Effector memory CD8-positive, alpha-beta T cell (primary cell): Measurements from ENCODE around the gene AHR.
"Not testable (repeated sequence)": the region's sequence is repeated elsewhere in the genome, so short reads cannot be mapped to it uniquely, and the experiment has no call there.

Experiments
- ATAC-seq: fragments of 150-1000 bp; cut with Tn5 transposase; replicated peaks from 2 replicates; pipeline ENCODE4 v1.10.0; 2021; ENCODE audit warnings: mild to moderate bottlenecking, moderate library complexity
- DNase-seq, 3 experiments: peaks; one replicate each; pipeline ENCODE4 v3.0.0; 2021
- H3K27ac Mint-ChIP-seq, 2 donors: one replicate each; pipeline ENCODE4 v1.8.0; 2022; ENCODE audit warnings: mild to moderate bottlenecking in 2 of 2, mixed read lengths in 2 of 2, moderate library complexity in 2 of 2
- H3K27me3 Mint-ChIP-seq, 2 donors: one replicate each; pipeline ENCODE4 v1.8.0; 2022; ENCODE audit warnings: mixed read lengths in 2 of 2
- H3K36me3 Mint-ChIP-seq: one replicate; pipeline ENCODE4 v1.8.0; 2022; ENCODE audit warnings: mild to moderate bottlenecking, moderate library complexity, mixed read lengths; ENCODE audit not compliant: insufficient read depth
- H3K4me1 Mint-ChIP-seq, 2 donors: one replicate each; pipeline ENCODE4 v1.8.0; 2022; ENCODE audit warnings: low read depth in 2 of 2, mixed read lengths in 2 of 2
- H3K4me3 Mint-ChIP-seq, 2 donors: one replicate each; pipeline ENCODE4 v1.8.0; 2022; ENCODE audit warnings: mild to moderate bottlenecking in 2 of 2, mixed read lengths in 2 of 2, moderate library complexity in 2 of 2
- H3K9me3 Mint-ChIP-seq, 2 donors: one replicate each; pipeline ENCODE4 v1.8.0; 2022; ENCODE audit warnings: mixed read lengths in 2 of 2

Gene AHR

DNA sequence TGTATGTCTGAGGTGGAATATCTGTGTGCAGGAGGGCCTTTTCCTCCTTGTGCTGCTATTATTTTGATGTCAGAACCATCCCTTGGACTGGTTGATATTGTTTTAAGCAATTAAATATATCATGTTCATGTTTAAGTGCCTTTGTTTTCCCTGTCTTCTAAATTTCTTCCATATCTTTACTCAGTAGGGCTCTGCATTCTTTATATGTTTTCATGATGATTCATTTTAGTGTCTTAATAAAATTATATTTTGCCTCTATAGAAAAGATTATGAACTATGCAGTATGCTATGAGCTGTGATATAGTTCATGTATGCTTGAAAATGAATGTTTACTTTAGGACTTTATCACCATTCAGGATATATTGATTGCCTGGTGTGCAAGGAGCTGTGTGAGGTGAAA lies 34.8 kb downstream of the AHR start:
- H3K9me3 Mint-ChIP-seq, result no peaks in the 10 kb centered on the region
- H3K4me1 Mint-ChIP-seq, result peaks cover 0 to under 1% of the 10 kb centered on the region in 2 donors
- H3K4me3 Mint-ChIP-seq, result no peak overlapping the region
- H3K36me3 Mint-ChIP-seq, result peaks cover 66% of the 10 kb centered on the region
- no peak for DNase-seq
- no peak for ATAC-seq
- no peak overlapping the region for H3K27ac Mint-ChIP-seq
- no peaks in the 10 kb centered on the region for H3K27me3 Mint-ChIP-seq

DNA sequence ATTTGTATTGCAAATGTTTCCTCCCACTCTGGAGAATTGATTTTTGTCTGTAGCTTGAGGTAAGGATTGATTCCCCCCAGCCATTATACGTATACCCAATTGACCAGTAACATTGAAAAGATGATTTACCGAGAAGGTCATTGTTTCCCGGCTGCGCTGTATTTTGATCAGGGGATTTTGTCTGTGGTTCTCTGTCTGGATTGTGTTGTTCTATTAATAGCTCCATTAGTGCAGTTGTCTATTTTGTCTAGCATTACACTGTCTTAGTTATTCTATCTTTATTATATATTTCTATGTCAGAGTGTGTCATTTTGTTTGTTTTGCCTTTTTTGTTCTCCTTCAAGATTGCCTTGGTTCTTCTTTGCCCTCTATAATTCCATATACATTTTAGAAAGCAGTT lies 37.7 kb downstream of the AHR start:
- Mint-ChIP-seq H3K4me3 (no peak overlapping the region), H3K36me3 (peaks cover 76% of the 10 kb centered on the region), H3K4me1 (peaks cover 0 to 2% of the 10 kb centered on the region in 2 donors), H3K27me3 (no peaks in the 10 kb centered on the region), H3K27ac (no peak overlapping the region), H3K9me3 (no peaks in the 10 kb centered on the region)
- ATAC-seq (no peak), DNase-seq (no peak)

DNA sequence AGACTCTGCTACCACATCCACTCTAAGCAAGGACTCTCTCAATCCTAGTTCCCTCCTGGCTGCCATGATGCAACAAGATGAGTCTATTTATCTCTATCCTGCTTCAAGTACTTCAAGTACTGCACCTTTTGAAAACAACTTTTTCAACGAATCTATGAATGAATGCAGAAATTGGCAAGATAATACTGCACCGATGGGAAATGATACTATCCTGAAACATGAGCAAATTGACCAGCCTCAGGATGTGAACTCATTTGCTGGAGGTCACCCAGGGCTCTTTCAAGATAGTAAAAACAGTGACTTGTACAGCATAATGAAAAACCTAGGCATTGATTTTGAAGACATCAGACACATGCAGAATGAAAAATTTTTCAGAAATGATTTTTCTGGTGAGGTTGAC lies 40.7 kb downstream of the AHR start:
- H3K9me3 Mint-ChIP-seq, result no peaks in the 10 kb centered on the region
- H3K27me3 Mint-ChIP-seq, result no peaks in the 10 kb centered on the region
- ATAC-seq, result no peak
- DNase-seq, result no peak
- peaks cover 0 to 2% of the 10 kb centered on the region in 2 donors for H3K4me1 Mint-ChIP-seq
- H3K4me3 Mint-ChIP-seq, result no peak overlapping the region
- H3K36me3 Mint-ChIP-seq, result peaks cover 73% of the 10 kb centered on the region
- H3K27ac Mint-ChIP-seq, result no peak overlapping the region

DNA sequence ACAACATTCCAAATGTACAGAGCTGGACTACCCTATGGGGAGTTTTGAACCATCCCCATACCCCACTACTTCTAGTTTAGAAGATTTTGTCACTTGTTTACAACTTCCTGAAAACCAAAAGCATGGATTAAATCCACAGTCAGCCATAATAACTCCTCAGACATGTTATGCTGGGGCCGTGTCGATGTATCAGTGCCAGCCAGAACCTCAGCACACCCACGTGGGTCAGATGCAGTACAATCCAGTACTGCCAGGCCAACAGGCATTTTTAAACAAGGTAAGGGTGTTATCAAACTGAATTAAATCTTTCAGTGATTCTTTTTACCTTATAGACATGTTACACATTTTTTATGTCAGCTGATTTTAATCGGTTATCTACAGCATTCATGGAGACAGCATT lies 41.5 kb downstream of the AHR start:
- ATAC-seq, result no peak
- H3K27ac Mint-ChIP-seq, result no peak overlapping the region
- no peaks in the 10 kb centered on the region for H3K27me3 Mint-ChIP-seq
- DNase-seq, result no peak
- peaks cover 0 to 2% of the 10 kb centered on the region in 2 donors for H3K4me1 Mint-ChIP-seq
- no peaks in the 10 kb centered on the region for H3K9me3 Mint-ChIP-seq
- peaks cover 68% of the 10 kb centered on the region for H3K36me3 Mint-ChIP-seq
- no peak overlapping the region for H3K4me3 Mint-ChIP-seq

DNA sequence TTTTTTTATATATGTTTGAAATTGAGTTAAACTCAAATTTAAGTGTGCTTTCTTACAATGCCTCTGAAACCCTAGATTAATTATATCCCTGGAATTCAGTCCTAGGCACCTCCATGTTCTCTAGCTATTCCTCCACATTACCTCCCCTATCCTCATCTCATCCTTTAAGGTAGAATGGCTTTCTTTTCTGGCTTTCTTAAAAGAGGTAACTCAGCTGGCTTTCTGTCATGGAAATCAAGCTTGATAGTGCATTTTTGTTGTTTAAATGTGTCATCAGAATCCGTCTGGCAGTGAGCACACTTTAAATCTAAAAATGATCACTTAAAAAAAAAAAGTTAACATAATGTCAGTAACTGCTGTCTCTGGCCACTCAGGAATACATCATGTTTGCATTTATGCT lies 42.2 kb downstream of the AHR start:
- Mint-ChIP-seq H3K27me3 (no peaks in the 10 kb centered on the region), H3K27ac (no peak overlapping the region), H3K4me1 (peaks cover 0 to 2% of the 10 kb centered on the region in 2 donors), H3K36me3 (peaks cover 64% of the 10 kb centered on the region), H3K4me3 (no peak overlapping the region), H3K9me3 (no peaks in the 10 kb centered on the region)
- ATAC-seq (no peak), DNase-seq (no peak)

DNA sequence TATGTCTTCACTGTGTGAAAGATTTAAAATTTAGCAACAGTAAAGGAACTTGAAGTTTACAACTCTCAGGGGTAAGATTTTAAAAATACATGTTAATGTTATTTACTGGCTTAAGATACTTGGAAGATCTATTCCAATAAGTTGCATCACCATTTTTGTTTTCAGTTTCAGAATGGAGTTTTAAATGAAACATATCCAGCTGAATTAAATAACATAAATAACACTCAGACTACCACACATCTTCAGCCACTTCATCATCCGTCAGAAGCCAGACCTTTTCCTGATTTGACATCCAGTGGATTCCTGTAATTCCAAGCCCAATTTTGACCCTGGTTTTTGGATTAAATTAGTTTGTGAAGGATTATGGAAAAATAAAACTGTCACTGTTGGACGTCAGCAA lies 44.3 kb downstream of the AHR start:
- Mint-ChIP-seq H3K9me3 (no peaks in the 10 kb centered on the region), H3K4me1 (peaks cover 0 to 2% of the 10 kb centered on the region in 2 donors), H3K4me3 (no peak overlapping the region), H3K27me3 (no peaks in the 10 kb centered on the region), H3K27ac (no peak overlapping the region), H3K36me3 (peaks cover 49% of the 10 kb centered on the region)
- ATAC-seq, result no peak
- DNase-seq, result no peak

DNA sequence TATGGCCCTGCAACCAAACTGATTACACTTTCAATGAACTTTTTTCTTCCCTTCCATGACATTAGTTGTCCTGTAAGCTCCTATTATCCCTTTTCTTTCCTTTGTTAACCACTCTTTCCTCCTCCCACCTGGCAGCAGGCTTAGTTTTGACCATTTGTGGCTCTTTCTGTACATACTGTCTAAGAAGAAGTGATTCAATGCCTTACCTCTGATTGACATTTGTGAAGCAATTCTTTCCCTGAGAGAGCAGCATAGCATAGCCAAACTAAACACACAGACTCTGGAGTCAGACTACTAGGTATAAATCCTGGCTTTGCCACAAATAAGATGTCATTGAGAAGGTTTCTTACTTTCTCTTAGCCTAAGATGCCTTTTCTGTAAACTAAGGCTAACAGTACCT lies 48.9 kb downstream of the AHR start:
- Mint-ChIP-seq H3K36me3 (peaks cover 19% of the 10 kb centered on the region), H3K9me3 (peaks cover 7 to 14% of the 10 kb centered on the region in 2 donors), H3K4me1 (no peaks in the 10 kb centered on the region), H3K27me3 (no peaks in the 10 kb centered on the region), H3K27ac (no peak overlapping the region), H3K4me3 (no peak overlapping the region)
- ATAC-seq, result no peak
- DNase-seq, result no peak

DNA sequence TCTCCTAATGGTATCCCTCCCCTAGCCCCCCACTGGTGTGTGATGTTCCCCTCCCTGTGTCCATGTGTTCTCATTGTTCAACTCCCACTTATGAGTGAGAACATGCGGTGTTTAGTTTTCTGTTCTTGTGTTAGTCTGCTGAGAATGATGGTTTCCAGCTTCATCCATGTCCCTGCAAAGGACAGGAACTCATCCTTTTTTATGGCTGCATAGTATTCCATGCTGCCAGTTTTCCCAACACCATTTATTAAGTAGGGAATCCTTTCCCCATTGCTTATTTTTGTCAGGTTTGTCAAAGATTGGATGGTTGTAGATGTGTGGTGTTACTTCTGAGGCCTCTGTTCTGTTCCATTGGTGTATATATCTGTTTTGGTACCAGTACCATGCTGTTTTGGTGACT lies 50.5 kb downstream of the AHR start:
- not testable (repeated sequence) for H3K4me1 Mint-ChIP-seq, DNase-seq, ATAC-seq, H3K36me3 Mint-ChIP-seq, H3K27me3 Mint-ChIP-seq, H3K27ac Mint-ChIP-seq, H3K4me3 Mint-ChIP-seq
- H3K9me3 Mint-ChIP-seq, result peaks cover 7 to 14% of the 10 kb centered on the region in 2 donors

DNA sequence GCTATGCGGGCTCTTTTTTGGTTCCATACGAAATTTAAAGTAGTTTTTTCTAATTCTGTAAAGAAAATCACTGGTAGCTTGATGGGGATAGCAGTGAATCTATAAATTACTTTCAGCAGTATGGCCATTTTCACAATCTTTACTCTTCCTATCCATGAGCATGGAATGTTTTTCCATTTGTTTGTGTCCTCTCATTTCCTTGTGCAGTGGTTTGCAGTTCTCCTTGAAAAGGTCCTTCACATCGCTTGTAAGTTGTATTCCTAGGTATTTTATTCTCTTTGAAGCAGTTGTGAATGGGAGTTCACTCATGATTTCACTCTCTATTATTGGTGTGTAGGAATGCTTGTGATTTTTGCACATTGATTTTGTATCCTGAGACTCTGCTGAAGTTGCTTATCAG lies 51.9 kb downstream of the AHR start:
- H3K9me3 Mint-ChIP-seq, result peaks cover 7 to 14% of the 10 kb centered on the region in 2 donors
- not testable (repeated sequence) for H3K36me3 Mint-ChIP-seq, H3K4me3 Mint-ChIP-seq, H3K27ac Mint-ChIP-seq, ATAC-seq, DNase-seq, H3K27me3 Mint-ChIP-seq, H3K4me1 Mint-ChIP-seq

DNA sequence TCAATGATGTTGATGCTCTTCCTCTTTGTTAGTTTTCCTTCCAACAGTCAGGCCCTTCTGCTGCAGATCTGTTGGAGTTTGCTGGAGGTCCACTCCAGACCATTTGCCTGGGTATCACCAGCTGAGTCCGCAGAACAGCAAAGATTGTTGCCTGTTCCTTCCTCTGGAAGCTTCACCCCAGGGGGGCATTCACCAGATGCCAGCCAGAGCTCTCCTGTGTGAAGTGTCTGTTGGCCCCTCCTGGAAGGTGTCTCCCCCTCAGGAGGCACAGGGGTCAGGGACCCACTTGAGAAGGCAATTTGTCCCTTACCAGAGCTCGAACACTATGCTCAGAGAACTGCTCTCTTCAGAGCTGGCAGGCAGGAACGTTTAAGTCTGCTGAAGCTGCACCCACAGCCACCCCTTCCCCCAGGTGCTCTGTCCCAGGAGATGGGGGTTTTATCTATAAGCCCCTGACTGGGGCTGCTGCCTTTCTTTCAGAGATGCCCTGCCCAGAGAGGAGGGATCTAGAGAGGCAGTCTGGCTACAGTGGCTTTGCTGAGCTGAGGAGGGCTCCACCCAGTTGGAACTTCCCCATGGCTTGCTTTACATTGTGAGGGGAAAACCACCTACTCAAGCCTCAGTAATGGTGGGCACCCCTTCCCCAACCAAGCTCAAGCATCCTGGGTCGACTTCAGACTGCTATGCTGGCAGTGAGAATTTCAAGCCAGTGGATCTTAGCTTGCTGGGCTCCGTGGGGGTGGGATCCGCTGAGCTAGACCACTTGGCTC lies 55.4 kb downstream of the AHR start:
- H3K4me1 Mint-ChIP-seq, ATAC-seq, H3K36me3 Mint-ChIP-seq, DNase-seq, H3K27me3 Mint-ChIP-seq, H3K4me3 Mint-ChIP-seq, H3K27ac Mint-ChIP-seq: not testable (repeated sequence)
- peaks cover 7 to 14% of the 10 kb centered on the region in 2 donors for H3K9me3 Mint-ChIP-seq

DNA sequence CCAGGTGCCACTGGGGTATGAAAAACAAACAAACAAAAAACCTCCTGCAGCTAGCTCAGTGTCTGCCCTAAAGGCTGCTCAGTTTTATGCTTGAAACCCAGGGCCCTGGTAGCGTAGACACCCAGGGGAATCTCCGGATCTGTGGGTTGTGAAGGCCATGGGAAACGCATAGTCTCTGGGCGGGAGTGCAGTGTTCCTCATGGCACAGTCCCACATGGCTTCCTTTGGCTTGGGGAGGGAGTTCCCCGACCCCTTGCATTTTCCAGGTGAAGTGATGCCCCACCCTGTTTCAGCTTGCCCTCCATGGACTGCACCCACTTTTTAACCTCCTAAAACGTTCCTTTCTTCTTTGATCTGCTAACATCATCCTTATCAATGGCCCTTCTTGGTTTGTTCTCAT lies 56.0 kb downstream of the AHR start:
- peaks cover 0 to 3% of the 10 kb centered on the region in 2 donors for H3K4me1 Mint-ChIP-seq
- DNase-seq (no peak), ATAC-seq (no peak)
- H3K27me3 Mint-ChIP-seq, result no peaks in the 10 kb centered on the region
- H3K9me3 Mint-ChIP-seq, result peaks cover 7 to 14% of the 10 kb centered on the region in 2 donors
- H3K27ac Mint-ChIP-seq, result no peak overlapping the region
- no peak overlapping the region for H3K4me3 Mint-ChIP-seq
- no peaks in the 10 kb centered on the region for H3K36me3 Mint-ChIP-seq

DNA sequence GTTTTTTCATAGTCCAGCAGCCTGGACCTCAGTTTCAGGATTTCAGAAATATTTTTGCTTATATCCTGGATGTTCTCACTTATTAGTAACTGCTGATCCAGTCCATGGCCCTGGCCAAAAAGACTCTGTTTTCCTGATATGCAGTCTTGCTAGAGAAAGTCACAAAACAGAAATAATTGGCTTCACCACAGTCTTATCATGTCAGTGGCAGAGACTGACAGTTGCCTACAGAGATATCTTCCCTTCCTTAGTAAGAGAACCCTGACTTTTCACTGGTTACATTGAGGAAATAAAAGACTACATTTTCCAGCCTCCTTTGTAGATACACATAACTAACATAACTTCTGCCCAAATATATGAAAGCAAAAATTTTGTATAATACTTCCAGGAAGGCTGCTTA lies 56.6 kb downstream of the AHR start:
- peaks cover 7 to 14% of the 10 kb centered on the region in 2 donors for H3K9me3 Mint-ChIP-seq

DNA sequence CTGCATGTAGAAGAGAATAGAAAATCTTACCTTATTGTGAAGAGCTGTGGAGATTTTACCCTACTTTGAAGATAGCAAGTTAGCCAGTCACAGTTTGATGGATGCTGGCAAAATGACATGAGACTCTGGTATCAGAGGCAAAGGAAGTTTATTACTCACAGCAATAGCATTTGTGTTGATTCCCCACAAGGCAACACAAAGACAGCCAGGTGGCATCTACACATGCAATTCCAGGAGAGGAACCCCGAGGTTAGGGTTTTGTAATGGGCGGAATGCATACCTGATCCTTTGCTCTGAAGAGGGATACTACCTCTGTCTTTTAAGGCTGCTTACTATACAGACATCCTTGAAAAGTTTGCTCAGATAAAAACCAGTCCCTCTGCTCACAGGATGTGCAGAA lies 59.5 kb downstream of the AHR start:
- no peaks in the 10 kb centered on the region for H3K9me3 Mint-ChIP-seq
- no peak for DNase-seq
- no peak overlapping the region for H3K4me3 Mint-ChIP-seq
- no peaks in the 10 kb centered on the region for H3K27me3 Mint-ChIP-seq
- no peaks in the 10 kb centered on the region for H3K36me3 Mint-ChIP-seq
- H3K27ac Mint-ChIP-seq, result no peak overlapping the region
- peaks cover 0 to 4% of the 10 kb centered on the region in 2 donors for H3K4me1 Mint-ChIP-seq
- ATAC-seq, result no peak

More for the DNA sequence above, 56.6 kb downstream of the AHR start:
- H3K27me3 Mint-ChIP-seq, result no peaks in the 10 kb centered on the region
- DNase-seq (no peak), ATAC-seq (no peak)
- no peaks in the 10 kb centered on the region for H3K36me3 Mint-ChIP-seq
- no peak overlapping the region for H3K27ac Mint-ChIP-seq
- H3K4me3 Mint-ChIP-seq, result no peak overlapping the region
- peaks cover 0 to 4% of the 10 kb centered on the region in 2 donors for H3K4me1 Mint-ChIP-seq

DNA sequence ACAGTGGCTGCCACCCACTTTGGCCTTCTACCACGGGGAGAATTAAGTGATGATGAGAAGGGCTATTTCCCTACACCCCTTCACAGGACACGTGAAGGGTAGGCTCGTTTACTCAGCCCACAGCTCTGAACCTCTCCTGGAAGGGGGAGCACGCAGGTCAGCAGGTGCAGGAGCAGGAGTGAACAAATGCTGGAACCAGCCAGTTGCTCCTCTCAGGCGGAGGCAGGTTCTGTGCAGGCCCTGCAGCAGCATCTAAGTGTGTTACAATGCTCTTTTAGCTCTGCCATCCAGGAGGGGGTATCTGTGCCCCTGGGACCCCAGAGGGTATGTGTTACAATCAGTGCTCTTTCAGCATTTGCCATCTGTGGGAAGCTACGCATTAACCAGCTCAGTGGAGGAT lies 61.2 kb downstream of the AHR start:
- H3K27ac Mint-ChIP-seq, result no peak overlapping the region
- DNase-seq (no peak), ATAC-seq (no peak)
- H3K4me3 Mint-ChIP-seq, result no peak overlapping the region
- no peaks in the 10 kb centered on the region for H3K36me3 Mint-ChIP-seq
- peaks cover 0 to 4% of the 10 kb centered on the region in 2 donors for H3K4me1 Mint-ChIP-seq
- H3K9me3 Mint-ChIP-seq, result no peaks in the 10 kb centered on the region
- no peaks in the 10 kb centered on the region for H3K27me3 Mint-ChIP-seq
